NCI-H774 (cell line): ENCODE data around the gene OPRD1.
"Not testable (repeated sequence)": the region's sequence is repeated elsewhere in the genome, so short reads cannot be mapped to it uniquely, and the experiment has no call there.

Experiments used
- DNase-seq: peaks from one replicate; lab custom pipeline; 2025; lab: John Stamatoyannopoulos, UW

The OPRD1 gene

DNA sequence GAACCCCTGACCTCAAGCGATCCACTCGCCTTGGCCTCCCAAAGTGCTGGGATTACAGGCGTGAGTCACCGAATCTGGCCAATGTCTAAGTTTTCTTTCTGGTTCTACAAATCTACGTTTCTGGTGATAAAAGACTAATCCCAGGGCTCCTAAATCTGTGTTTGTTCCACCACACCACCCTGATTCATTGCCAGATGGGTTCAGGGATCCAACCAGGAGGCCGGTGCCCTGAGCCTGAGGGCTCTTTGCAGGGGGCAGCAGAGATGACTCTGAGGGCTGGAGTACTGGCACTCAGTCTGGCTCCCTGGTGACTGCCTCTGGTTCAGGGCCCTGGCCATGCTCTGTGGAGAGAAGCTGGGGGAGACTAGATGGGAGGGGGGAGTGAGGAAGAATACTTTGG is 10.5 kb upstream of the OPRD1 start:
- DNase-seq: no peak

- DNase-seq: no peak
Observed at GRCh38 chr1:28803051-28803450, 8.9 kb upstream of the OPRD1 start.

DNA sequence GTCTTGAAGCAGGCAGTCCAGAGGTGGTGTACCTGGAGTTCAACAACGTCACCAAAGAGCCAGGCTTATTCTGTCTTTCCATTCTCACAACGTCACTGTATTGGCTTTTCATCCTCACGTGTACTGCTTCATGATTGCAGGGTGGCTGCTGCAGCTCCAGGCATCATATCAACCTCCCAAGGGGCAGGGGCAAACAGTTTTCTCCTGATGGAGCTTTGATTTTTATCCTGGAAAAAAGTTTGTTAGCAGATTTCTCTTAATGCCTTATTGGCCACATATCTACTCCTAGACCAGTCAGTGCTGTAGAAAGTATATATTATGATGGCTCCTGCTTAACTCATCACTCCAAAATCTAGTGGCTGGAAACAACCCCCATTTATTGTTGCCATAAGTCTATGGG is 8.3 kb upstream of the OPRD1 start:
- DNase-seq: no peak

DNA sequence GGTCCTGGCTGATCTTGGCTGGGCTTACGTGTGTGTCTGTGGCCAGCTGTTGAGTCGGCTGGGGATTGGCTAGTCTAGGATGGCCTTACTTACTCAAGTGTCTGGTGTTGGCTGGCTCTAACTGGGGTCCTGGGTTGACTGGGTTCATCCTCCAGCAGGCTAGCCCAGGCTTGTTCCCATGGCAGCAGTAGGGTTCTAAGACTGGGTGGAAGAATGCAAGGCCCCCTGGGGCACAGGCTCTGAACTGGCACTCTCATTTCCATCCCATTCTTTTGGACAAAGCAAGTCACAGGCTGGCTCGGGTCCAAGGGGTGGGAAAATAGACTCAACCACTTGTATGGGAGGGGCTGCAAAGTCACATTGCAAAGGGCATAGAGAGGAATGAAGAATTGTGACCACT is 7.9 kb upstream of the OPRD1 start:
- no peak for DNase-seq

DNA sequence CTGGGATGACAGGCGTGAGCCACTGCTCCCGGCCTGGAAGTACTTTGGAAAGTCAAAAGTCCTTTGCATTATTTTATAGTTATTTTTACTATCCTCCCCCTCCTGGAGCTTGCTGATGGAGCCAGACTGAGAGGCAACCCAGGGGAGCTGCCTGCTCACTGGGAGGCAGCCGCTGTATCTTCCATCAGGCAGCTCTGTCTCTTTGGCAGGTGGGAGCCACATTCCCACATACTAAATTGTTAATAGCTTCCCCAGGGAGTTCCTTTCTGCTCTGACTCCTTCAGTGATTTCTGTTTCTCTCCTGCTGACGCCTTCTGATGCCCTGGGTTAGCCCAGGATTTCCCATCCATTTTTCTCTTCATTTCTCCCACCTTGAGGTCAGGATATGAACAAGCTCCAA is 4.9 kb upstream of the OPRD1 start:
- DNase-seq: no peak

DNA sequence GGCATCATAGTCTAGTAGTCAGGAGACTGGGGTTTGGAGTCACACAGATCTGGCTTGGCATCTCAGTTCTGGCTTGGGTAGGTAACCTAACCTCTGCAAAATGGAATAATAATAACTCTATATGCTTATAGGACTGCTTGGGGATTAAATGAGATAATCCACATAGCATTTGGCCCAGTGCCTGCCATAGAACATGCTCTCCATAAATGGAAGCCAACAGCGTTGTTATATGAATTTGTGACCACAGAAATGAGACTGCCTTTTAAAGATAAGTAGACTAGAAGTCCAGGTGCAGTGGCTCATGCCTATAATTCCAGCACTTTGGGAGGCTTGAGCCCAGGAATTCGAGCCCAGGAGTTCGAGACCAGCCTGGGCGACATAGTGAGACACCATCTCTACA is 4.0 kb upstream of the OPRD1 start:
- no peak for DNase-seq

DNA sequence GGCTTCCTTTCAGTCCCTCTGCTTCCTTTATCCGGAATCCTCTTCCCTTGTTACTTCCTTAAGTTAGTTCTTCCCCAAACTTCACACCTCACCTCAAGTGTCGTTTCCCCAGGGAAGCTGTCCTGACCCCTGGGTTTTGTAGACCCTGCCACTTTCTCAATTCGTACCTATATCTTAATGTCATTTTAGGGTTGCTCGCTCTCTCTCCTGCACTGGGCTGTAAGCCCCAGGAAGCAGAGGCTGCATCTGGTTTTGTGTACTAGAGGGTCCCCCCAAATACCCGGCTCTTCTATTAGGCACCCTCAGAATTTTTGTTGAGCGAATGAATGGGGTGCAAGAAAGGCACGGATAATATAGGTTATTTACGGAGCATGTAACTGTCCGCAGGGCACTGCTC is 603 bp upstream of the OPRD1 start:
- no peak for DNase-seq

DNA sequence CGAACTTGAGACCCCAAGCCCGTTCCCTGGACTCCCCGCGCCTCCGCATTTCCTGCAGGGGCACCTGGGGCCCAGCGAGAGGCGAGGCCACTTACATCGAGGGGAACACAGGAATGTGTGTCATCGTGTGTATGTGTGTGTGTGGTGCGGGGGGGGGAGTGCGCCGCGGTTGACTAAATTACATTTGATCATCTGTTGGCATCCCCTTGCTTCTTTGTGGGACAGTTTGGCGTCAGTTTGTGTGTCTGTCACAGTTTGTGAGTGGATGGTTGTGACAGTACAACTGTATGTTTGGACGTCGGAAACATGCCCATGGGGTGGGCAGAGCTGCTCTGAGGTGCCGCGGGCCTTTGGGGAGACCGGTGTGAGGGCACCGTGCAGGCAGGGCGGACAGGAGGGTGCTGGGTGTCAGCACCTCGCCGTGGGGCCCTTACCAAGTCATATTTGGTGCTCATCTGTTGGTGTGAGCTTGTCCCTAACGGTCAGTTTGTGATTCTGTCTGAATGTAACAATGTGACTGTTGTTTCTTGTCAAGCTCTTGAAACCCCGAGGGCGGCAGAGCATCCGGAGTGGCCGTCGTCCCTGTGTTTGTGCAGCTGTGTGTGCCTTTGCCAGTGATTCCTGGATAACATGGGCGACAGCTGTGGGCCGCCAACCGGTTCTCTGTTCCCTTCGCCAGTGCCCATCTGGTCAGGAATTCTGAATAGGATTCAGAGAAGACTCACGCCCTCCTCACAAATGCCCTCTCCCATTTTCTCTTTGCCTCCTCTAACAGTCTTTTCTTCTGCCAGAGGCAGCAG is 899 bp downstream of the OPRD1 start:
- DNase-seq: peak; percentile 63

- no peak for DNase-seq
Observed at GRCh38 chr1:28813931-28814465, 2.0 kb downstream of the OPRD1 start.

DNA sequence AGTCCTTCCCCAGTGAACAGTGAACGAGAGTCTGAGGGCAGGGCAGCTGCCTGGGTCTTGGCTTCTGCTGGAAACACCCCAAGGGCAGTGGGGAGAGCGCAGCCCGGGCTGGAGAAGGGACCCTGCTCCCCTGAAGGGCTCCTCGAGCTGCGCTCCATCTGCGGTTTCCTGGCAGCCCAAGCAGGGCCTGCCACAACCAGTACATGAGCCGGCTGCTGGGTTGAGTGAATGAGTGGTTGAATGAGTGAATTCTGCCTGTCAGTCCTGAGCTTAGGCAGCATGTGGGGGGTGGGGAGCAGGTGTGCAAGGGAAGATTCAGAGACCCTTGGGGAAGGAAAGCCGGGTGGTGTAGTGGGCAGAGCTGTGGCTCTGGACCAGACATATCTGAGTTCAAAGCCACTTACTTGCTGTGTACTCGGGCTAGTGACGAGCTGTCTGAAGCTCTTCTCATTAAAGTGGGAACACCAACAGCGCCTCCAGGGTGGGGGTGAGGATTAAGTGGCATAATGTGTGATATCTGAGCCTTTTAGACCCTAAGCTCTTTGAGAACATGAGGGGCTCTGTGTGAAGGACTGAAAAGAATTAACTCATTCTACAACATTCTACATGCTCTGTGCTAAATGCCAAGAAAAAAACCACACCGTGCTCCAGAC is 3.7 kb downstream of the OPRD1 start:
- no peak for DNase-seq

DNA sequence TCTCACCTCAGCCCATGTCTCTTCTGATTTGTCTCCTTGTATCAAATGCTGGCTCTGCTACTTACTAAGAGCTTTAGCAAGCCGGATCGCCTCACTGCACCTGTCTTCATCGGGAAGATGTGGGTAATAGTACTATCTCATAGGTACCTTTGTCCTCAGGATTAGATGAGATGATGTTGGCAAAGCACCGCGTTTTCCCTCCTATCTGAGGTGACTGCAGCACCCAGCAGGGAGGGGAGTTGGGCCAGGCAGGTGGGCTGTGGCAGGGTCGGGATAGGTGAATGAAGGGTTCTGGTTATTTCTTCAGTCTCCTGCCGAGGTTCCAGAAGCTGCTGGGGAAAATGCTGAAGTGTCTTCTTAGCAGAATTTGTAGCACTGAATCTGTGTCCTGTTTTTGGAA is 5.2 kb downstream of the OPRD1 start:
- no peak for DNase-seq

DNA sequence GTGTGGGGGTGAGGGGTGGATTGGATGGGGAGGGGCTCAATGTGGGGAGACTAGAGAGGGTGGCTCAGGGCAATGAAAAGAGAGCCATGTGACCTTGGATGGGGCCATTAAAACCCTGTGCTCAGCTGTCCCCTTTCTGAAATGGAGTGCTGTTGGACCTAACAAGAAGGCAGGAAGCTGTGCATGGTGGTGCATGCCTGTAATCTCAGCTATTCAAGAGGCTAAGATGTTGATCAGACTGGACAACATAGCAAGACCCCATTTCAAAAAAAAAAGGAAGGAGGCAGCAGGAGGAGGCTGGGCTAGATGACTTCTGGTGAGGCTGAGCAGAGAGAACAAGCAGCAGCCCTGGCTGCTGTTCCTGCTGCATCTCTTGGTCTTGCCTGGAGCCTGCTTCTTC is 7.0 kb downstream of the OPRD1 start:
- no peak for DNase-seq

GRCh38 chr1:28822799-28823198 is 10.8 kb downstream of the OPRD1 start:
- no peak for DNase-seq

DNA sequence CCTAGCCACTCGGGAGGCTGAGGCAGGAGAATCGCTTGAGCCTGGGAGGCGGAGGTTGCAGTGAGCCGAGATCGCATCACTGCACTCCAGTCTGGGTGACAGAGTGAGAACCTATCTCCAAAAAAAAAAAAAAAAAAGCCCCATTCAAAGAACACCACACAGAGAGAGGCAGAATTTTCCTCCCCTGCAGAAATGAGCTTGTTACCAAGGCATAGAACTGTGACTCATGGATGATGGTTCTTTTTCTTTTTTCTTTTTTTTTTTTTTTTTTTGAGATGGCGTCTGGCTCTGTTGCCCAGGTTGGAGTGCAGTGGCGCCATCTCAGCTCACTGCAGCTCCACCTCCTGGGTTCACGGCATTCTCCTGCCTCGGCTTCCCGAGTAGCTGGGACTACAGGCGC is 12.1 kb downstream of the OPRD1 start:
- DNase-seq: not testable (repeated sequence)

GRCh38 chr1:28828227-28828858 is 16.4 kb downstream of the OPRD1 start:
- DNase-seq: not testable (repeated sequence)

- DNase-seq: no peak
Observed at GRCh38 chr1:28830814-28831213, 18.8 kb downstream of the OPRD1 start.

DNA sequence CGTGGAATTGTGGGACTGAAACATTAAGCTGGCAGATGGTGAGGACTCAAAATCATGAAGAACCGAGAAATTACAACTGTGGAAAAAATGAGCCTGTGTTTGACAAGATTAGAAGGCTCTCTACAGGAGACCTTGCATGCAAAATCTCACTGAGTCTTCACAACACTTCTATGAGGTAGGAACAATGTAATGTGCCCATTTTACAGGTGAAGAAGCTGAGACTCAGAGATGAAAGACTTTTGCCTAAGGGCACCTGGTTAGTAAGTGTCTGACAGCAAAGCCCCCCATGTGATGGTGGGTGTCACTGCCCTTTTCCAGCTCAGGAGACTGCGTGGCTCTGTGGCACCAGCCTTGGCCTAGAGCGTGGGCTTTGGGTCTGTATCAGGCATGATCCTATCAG is 21.0 kb downstream of the OPRD1 start:
- no peak for DNase-seq

GRCh38 chr1:28833381-28833780 is 21.4 kb downstream of the OPRD1 start:
- DNase-seq: no peak

DNA sequence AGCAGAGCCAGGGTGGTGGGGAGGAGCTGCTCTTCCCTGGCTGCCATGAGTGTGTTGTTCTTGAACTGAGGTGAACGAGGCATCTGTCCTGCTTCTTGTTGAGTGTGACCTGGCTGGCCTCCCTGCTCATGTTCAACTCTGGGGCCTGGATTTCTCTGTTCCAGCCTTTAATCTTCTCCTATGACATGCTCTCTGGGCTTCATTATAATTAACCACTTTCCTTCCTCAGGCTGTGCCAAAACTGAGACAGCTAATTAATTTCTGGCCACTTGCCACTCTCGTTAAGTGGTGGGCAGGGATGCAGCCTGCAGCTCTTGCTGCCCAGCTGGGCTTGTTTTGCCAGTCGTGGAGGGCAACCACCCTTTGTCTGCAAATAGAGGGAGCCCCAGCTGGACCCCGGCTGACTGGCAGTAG is 23.3 kb downstream of the OPRD1 start:
- DNase-seq: peak; percentile 66

DNA sequence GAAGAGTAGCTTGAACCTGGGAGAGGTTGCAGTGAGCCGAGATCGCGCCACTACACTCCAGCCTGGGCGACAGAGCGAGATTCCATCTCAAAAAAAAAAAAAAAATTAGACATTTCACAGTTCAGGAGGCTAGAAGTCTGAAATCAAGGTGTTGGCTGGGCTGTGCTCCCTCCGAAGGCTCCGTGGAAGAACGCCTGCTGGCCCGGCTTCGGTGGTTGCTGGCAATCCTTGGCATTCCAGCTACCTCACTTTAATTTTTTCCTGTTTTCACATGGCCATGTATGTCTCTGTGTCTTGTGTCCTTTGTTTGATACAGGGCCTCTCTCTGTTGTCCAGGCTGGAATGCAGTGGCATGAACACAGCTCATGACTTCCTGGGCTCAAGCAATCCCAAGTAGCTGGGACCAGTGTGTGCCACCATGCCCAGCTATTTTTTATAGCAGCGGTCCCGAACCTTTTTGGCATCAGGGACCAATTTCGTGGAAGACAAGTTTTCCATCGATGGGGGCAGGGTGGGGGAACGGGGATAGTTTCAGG is 24.5 kb downstream of the OPRD1 start:
- DNase-seq: no peak

GRCh38 chr1:28840928-28841544 is 29.1 kb downstream of the OPRD1 start:
- no peak for DNase-seq

DNA sequence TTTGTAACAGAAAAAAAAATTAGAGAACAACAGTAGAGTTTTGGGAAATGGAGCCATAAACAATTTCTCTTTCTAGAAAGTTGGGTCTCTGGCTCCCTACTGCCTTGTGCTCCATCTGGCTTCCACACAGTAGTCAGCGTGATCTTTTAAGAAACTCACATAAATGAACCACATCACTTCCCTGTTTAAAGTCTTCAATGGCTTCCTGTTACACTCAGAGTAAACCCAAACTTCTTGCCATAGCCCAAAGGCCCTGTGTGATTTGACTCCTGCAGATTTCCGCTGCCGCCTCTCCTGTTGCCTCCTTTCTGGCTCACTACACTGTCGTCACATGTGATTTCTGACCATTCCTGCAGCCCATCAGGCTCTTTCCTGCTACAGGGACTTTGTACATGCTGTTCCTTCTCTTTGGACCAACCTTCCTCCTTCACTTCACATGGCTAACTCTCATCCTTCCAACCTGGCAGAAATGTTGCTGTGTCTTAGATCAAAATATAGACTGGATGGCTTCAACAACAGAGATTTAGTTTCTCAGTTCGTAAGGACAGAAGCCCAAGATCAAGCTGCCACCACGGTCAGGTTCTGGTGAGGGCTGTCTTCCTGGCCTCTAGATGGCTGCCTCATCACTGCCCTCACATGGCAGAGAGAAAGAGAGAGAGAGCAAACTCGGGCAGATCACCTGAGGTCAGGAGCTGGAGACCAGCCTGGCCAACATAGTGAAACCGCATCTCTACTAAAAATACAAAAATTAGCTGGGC is 34.0 kb downstream of the OPRD1 start:
- DNase-seq: no peak
